Skeletal muscle tissue (tissue), 4 donors: ENCODE data around the gene POGK. TPM values are rescaled to one million over a fixed set of nuclear protein-coding genes. Genes with fewer than 3 reads are reported as not detected.

Source experiments
- H3K27ac ChIP-seq: one replicate; pipeline ENCODE4 v1.7.0; 2013; ENCODE audit warnings: mild to moderate bottlenecking, low read depth, low read length, inconsistent platforms
- H3K27me3 ChIP-seq, 3 donors: one replicate each; pipeline ENCODE4 v1.7.0; 2013; ENCODE audit warnings: low read length in 3 of 3; ENCODE audit not compliant: control insufficient read depth in 3 of 3, insufficient read depth in 3 of 3
- H3K36me3 ChIP-seq, 3 donors: one replicate each; pipeline ENCODE4 v1.7.0; 2013; ENCODE audit warnings: low read length in 3 of 3; ENCODE audit not compliant: control insufficient read depth in 3 of 3, insufficient read depth in 3 of 3
- H3K4me1 ChIP-seq, 3 donors: one replicate each; pipeline ENCODE4 v1.7.0; 2013; ENCODE audit warnings: low read length in 3 of 3, mild to moderate bottlenecking in 3 of 3; ENCODE audit not compliant: control insufficient read depth in 3 of 3, insufficient read depth in 3 of 3
- H3K4me3 ChIP-seq, 3 donors: one replicate each; pipeline ENCODE4 v1.7.0; 2013; ENCODE audit warnings: low read length in 3 of 3
- H3K9ac ChIP-seq, 3 donors: one replicate each; pipeline ENCODE4 v1.7.0; 2013; ENCODE audit warnings: low read length in 3 of 3, mild to moderate bottlenecking in 3 of 3, moderate library complexity in 2 of 3, low read depth in 1 of 3
- H3K9me3 ChIP-seq, 3 donors: one replicate each; pipeline ENCODE4 v1.7.0; 2013; ENCODE audit warnings: low read length in 3 of 3; ENCODE audit not compliant: control insufficient read depth in 3 of 3
- total RNA-seq: library from RNA; depleted of rRNA; stranded (reverse); fragments of >200 nt; gene quantifications from one replicate; pipeline ENCODE4 v1.2.3, GENCODE V29; 2014
- donor health status: Osteomylitis.

The POGK gene
- total RNA-seq, 1 donor from 2014 or later, result 12.5 TPM

DNA sequence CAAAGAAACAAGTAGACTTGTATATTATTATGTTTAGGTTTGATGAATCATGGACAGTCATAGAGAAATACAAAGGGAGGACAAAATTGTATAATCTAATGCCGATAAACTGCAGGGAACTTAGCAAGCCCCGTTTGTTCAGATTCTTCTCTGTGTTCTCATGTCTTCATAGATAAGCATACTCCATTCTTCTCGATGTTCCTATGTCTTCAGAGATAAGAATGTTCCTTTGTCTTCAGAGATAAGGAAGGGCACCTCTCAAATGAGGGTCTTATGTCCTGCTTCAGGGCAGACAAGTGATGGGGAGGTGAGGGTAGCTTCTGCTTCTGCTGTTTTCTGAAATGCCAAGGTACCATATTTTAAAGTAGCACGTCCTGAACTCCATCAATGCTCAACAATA, 56.5 kb downstream of the POGK start:
- Histone ChIP-seq H3K27ac (no peak overlapping the region), H3K4me3 (no peak overlapping the region), H3K9me3 (peaks cover 0 to 2% (median 0%) of the 10 kb centered on the region in 3 donors), H3K27me3 (peaks cover 0 to 3% (median 0%) of the 10 kb centered on the region in 3 donors), H3K4me1 (no peaks in the 10 kb centered on the region), H3K36me3 (no peaks in the 10 kb centered on the region), H3K9ac (no peak overlapping the region)

DNA sequence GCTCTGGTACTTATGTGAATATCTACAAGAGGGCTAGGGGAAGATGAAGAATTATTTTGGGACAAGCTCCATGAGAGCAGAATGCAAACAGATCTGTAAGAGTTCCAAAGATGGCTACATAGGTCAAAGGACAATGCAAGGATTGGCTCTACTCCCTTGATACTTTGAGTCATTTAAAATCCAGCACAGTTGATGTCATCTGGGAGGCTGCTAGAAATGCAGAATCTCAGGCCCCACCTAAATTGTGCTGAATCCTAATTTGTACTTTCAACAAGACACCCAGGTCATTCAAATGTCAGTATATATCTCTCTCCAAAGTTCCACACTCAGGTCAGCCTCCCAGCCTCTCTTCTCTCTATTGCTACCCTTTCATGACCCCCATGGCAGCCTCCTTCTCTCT, 60.5 kb downstream of the POGK start:
- no peak overlapping the region for H3K9ac ChIP-seq
- no peak overlapping the region for H3K27ac ChIP-seq
- no peaks in the 10 kb centered on the region for H3K36me3 ChIP-seq
- H3K4me3 ChIP-seq, result no peak overlapping the region
- H3K4me1 ChIP-seq, result peaks cover 0 to 2% (median 0%) of the 10 kb centered on the region in 3 donors
- H3K27me3 ChIP-seq, result no peaks in the 10 kb centered on the region
- peaks cover 0 to 2% (median 0%) of the 10 kb centered on the region in 3 donors for H3K9me3 ChIP-seq

DNA sequence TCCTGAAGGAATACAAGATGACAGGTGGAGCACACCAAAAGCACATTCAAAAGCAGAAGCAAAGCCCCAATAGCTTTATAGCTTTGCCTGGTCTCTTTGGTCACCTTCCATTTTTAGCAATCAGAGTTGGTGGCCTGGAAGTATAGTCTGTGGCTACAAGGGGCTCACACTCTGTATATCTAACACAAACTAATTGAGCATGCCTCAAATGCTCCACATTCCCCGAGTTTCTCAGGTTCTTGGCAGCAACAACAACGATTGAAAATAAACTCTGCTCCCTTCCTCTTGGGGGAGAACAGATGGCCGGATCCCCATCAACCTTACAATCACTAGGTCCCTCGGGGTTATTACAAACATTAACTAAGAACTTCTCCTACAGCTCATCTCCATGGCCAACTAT, 61.7 kb downstream of the POGK start:
- Histone ChIP-seq H3K27me3 (no peaks in the 10 kb centered on the region), H3K36me3 (no peaks in the 10 kb centered on the region), H3K4me3 (no peak overlapping the region), H3K9ac (no peak overlapping the region), H3K9me3 (peaks cover 0 to 2% (median 0%) of the 10 kb centered on the region in 3 donors), H3K4me1 (peaks cover 0 to 3% (median 2%) of the 10 kb centered on the region in 3 donors), H3K27ac (no peak overlapping the region)

DNA sequence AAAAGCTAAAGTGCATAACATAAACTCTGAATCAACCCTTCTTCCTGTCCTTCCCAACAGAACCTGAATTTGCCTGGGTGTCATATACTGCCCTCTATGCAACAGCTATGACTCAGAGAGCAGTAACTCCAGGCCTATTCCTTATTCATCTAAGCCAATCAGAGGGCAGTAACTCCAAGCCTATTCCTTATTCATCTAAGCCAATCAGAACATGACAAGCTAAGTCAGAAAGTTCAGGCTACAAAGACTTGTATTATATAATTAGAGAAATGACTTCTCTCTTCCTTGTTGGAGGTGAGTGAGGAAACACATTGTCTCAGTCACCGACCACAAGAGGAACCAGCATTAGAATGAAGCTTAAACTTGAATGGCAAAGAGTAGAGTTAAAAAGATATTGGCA, 63.0 kb downstream of the POGK start:
- Histone ChIP-seq H3K27ac (no peak overlapping the region), H3K36me3 (no peaks in the 10 kb centered on the region), H3K4me1 (peaks cover 0 to 3% (median 2%) of the 10 kb centered on the region in 3 donors), H3K9ac (no peak overlapping the region), H3K4me3 (no peak overlapping the region), H3K27me3 (no peaks in the 10 kb centered on the region), H3K9me3 (peaks cover 0 to 1% (median 0%) of the 10 kb centered on the region in 3 donors)

DNA sequence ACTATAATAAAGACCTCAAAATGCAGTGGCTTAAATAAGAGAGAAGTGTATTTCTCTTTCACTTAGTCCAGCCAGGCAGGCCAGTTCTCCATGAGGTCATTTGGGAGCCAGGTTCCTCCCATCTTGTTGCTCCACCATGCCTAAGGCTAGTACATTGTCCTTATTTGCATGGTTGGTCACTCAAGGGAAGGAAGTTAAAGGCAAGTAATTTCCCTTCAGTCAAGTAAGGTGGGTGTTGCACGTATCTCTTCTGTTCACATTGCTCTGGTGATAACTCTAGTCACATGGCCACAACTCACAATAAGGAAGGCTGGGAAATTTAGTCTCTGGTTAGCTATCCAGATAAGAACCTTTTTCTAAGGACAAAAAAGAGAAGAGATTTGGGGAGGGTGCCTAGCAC, 64.0 kb downstream of the POGK start:
- no peak overlapping the region for H3K27ac ChIP-seq
- H3K4me3 ChIP-seq, result no peak overlapping the region
- H3K9ac ChIP-seq, result no peak overlapping the region
- no peaks in the 10 kb centered on the region for H3K36me3 ChIP-seq
- no peaks in the 10 kb centered on the region for H3K27me3 ChIP-seq
- H3K9me3 ChIP-seq, result no peaks in the 10 kb centered on the region
- peaks cover 0 to 3% (median 2%) of the 10 kb centered on the region in 3 donors for H3K4me1 ChIP-seq

DNA sequence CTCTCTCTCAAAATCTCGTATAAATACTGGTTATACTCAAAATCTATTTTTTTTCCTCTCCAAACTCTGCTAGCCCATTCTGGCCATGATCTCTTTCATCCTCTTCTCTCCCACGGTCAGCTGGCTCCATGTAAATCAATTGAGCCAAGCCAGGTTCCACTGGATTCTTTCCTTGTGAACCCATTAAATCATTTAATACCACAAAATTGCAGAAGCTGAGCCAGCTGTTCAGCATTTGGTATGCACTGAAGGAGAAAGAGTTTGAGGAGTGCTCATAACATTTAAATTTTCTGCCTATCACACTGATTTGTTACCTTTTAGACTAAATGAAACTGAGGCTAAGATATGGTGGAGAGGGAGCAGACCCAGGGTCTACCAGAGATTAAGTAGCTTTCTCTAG, 65.9 kb downstream of the POGK start:
- Histone ChIP-seq H3K9ac (no peak overlapping the region), H3K4me3 (no peak overlapping the region), H3K36me3 (no peaks in the 10 kb centered on the region), H3K27ac (no peak overlapping the region), H3K27me3 (no peaks in the 10 kb centered on the region), H3K9me3 (no peaks in the 10 kb centered on the region), H3K4me1 (peaks cover 0 to 3% (median 2%) of the 10 kb centered on the region in 3 donors)

DNA sequence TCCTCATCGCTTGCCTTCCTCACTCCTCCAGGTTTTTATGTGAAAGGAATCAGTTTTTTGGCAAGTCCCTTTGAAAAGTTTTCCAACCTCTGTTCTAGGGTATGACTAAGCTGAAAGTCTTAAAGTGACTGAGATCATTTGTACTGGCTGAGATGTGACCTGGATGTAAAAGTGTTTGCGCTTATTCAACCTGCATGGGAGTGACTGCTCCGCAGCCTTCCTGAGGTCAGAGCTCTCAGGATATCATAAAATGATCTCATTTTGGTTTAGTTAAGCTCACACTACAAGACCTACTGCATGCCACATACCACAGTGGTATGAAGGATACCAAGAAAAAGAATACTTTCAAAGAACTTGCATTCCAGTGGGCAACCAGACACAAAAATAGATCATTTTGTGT, 66.6 kb downstream of the POGK start:
- no peaks in the 10 kb centered on the region for H3K27me3 ChIP-seq
- peaks cover 0 to 3% (median 2%) of the 10 kb centered on the region in 3 donors for H3K4me1 ChIP-seq
- no peak overlapping the region for H3K27ac ChIP-seq
- H3K9me3 ChIP-seq, result no peaks in the 10 kb centered on the region
- no peaks in the 10 kb centered on the region for H3K36me3 ChIP-seq
- no peak overlapping the region for H3K9ac ChIP-seq
- H3K4me3 ChIP-seq, result no peak overlapping the region

Other genes starting within 250 kb of the POGK start
- gene TADA1, start 36.8 kb downstream of the POGK start, total RNA-seq, result 18.8 TPM
- 2.6 TPM for gene ILDR2, start 136.1 kb downstream of the POGK start, total RNA-seq
- 0.52 TPM for gene MAEL, start 149.8 kb downstream of the POGK start, total RNA-seq